SJCRH30 (cell line): ENCODE measurements around the gene RNU4-1. TPM values are rescaled to one million over a fixed set of nuclear protein-coding genes. Genes with fewer than 3 reads are reported as not detected.

Experiments
- total RNA-seq: library from RNA; depleted of rRNA; stranded (reverse); fragments of >200 nt; shearing (Covaris generic); gene quantifications from 2 replicates; pipeline ENCODE4 v1.2.3, GENCODE V29; 2014; rRNA removed

Gene RNU4-1
- total RNA-seq, 1 experiment from 2014 or later, result under 0.01 TPM

Other genes starting within 250 kb of the RNU4-1 start
- gene RAB35, start 176.5 kb downstream of the RNU4-1 start, total RNA-seq, result 25.4 and 27.6 TPM in 2 replicates
- gene GCN1, start 98.5 kb downstream of the RNU4-1 start, total RNA-seq, result 49.7 and 61.9 TPM in 2 replicates
- 2,854 and 3,078 TPM in 2 replicates for gene RPLP0, start 92.1 kb downstream of the RNU4-1 start, total RNA-seq
- 23.2 and 29.7 TPM in 2 replicates for gene PXN, start 27.5 kb downstream of the RNU4-1 start, total RNA-seq
- under 0.01 TPM in 1 of 2 replicates, not detected in the other for gene RNU4-2, start 1.3 kb downstream of the RNU4-1 start, total RNA-seq
- 4.0 and 5.5 TPM in 2 replicates for gene SIRT4, start 9.1 kb upstream of the RNU4-1 start, total RNA-seq
- gene PLA2G1B, start 34.5 kb upstream of the RNU4-1 start, total RNA-seq, result not detected in 2 replicates
- 4.8 and 5.4 TPM in 2 replicates for gene MSI1, start 75.9 kb upstream of the RNU4-1 start, total RNA-seq
- 423 and 488 TPM in 2 replicates for gene COX6A1, start 144.9 kb upstream of the RNU4-1 start, total RNA-seq
- 43.4 and 45.5 TPM in 2 replicates for gene TRIAP1, start 153.1 kb upstream of the RNU4-1 start, total RNA-seq
- 29.8 and 31.4 TPM in 2 replicates for gene GATC, start 153.2 kb upstream of the RNU4-1 start, total RNA-seq
- gene SRSF9, start 176.5 kb upstream of the RNU4-1 start, total RNA-seq, result 120 and 136 TPM in 2 replicates
- 446 and 452 TPM in 2 replicates for gene DYNLL1, start 202.9 kb upstream of the RNU4-1 start, total RNA-seq
- 30.3 and 34.2 TPM in 2 replicates for gene COQ5, start 235.9 kb upstream of the RNU4-1 start, total RNA-seq
- 43.9 and 48.5 TPM in 2 replicates for gene RNF10, start 241.1 kb upstream of the RNU4-1 start, total RNA-seq